ENCODE data around the gene ADGRB3. TPM values are rescaled to one million over a fixed set of nuclear protein-coding genes. Genes with fewer than 3 reads are reported as not detected.

ADGRB3 gene
- total RNA-seq, 4 donors from 2014 or later = 1.6 to 2.6 (median 1.8) TPM

DNA sequence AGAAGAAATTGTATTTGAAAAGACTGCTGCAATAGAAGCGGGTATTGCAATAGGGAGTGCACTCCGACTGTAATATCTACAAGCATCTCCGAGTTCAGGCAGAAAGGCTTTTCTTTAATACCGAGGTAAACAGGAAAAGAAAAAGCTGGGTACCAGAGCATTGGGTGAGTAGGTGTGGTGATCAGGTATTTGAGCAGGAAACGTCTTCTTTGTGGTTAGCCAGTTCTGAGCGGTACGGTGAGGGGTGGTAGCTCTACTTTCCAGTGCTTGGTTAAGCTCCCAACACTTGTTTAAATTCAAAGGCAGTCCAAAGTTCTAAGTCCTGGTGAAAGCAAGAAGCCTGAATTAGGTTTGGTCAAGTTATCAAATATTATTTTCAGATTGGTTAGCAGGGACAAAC is 757.7 kb downstream of the ADGRB3 start:
- TF ChIP-seq, protein P1, sequence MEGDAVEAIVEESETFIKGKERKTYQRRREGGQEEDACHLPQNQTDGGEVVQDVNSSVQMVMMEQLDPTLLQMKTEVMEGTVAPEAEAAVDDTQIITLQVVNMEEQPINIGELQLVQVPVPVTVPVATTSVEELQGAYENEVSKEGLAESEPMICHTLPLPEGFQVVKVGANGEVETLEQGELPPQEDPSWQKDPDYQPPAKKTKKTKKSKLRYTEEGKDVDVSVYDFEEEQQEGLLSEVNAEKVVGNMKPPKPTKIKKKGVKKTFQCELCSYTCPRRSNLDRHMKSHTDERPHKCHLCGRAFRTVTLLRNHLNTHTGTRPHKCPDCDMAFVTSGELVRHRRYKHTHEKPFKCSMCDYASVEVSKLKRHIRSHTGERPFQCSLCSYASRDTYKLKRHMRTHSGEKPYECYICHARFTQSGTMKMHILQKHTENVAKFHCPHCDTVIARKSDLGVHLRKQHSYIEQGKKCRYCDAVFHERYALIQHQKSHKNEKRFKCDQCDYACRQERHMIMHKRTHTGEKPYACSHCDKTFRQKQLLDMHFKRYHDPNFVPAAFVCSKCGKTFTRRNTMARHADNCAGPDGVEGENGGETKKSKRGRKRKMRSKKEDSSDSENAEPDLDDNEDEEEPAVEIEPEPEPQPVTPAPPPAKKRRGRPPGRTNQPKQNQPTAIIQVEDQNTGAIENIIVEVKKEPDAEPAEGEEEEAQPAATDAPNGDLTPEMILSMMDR (IDR thresholded peaks at IDR 0.05; ENCODE audit: low read depth) = no peak

DNA sequence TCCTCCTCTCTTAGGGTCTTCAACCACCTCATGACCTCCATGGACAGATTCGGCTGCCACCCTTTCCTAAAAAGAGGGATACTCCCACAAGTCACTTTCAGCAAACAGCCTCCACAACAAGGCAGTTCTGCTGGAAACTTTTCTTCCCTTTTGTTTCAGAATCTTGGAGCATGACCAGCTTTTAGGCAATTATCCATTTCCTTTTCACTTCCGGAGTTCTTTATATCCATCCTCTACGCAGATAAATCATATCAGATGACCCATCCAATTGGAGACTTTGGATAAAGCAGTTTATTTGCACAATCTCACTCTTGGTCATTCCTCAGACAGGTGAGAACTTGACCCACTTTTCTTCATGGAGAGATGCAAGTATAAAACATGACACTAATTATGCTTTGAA is 763.2 kb downstream of the ADGRB3 start:
- TF ChIP-seq, protein P1 (IDR thresholded peaks at IDR 0.05; ENCODE audit: low read depth) = no peak

DNA sequence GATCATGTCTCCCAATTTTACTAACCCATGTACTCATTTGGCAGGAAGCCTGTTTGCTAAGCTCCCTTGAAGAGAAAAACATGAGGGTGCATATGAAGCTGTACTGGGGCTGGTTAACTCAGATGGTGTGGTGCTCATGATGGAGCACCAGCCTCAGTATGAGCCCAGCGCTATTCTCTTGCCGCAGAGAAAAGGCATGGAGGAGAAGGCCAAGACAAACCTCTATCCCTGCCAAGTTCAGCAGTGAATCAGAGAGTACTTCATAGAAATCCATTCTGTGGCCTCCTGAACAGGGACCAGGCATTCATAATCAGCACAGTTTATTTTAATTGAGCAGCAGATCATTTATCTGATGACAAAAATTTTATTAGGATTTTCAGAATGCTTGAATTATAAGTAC is 763.6 kb downstream of the ADGRB3 start:
- TF ChIP-seq, protein P1 (IDR thresholded peaks at IDR 0.05; ENCODE audit: low read depth) = no peak

DNA sequence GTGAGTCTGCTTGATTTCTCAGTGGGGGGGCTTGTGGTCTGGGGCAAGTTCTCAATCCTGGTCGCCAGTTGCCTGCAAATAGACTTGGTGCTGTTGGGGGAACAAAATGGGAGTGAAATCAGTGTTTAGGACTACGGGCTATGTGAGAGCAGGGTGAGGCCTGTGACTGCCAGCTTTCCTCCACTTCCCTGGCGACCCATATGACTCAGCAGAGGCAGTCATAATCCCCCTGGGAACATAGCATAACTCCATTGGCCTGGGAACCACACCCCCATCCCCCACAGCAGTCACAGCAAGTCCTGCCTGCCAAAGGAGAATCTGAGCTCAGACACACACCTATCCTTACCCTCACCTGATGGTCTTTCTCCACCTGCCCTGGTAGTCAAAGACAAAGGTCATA is 773.8 kb downstream of the ADGRB3 start:
- TF ChIP-seq, protein P1 (IDR thresholded peaks at IDR 0.05; ENCODE audit: low read depth) = no peak

DNA sequence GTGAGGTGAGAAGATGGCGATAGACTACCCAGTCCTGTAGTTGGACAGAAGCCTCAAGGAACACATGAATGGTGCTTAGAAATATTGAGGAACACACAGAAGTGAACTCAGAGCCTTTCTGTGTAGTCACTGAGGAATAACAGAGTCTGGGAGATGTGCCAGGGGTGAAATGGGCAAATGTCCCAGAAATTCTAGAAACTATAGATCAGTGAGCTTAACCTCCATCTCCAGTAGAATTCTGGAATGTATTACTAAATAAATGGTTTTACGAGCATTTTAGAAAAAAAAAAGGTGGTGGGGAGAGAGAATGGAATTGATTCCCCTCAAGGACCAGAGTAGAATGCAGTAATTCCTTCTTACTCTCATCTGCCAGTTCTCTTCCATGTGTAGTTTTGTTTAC is 781.7 kb downstream of the ADGRB3 start:
- TF ChIP-seq, protein P1 (IDR thresholded peaks at IDR 0.05; ENCODE audit: low read depth) = no peak

DNA sequence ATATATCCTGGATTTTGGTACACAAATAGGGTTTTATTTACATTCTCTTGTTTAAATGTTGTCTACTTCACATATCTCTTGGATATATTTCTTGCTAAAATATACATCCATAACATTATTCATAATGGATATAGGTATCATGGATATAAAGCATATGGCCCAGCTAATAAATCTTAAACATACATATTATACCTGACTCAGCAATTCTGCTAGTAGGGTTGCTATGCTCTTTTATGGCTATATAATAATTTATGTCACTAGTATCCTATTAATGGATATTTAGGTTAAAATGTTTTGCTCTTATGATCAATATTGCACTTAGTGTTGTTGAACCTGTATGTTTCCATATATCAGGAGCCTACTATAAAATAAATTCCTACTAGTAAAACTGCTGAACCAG is 786.2 kb downstream of the ADGRB3 start:
- TF ChIP-seq, protein P1 (IDR thresholded peaks at IDR 0.05; ENCODE audit: low read depth) = no peak

DNA sequence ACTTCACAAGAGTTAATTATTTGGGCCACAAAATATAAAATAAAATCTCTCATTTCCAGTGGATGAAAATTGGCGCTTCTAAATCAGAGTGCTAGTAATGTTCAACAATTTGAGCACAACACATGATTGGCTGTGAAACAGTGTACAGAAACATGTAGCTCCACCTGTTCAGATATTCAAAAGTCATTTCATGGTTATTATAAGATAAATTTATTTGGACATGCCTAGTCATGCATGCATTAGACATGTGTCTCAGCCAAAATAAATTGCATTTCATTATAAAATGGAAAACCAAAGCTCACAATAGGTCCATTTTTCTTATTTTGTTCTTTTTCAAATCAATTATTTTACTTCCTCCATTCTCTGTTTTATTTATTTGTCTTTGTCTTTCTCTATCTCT is 786.9 kb downstream of the ADGRB3 start:
- TF ChIP-seq, protein P1 (IDR thresholded peaks at IDR 0.05; ENCODE audit: low read depth) = no peak

All from subcutaneous adipose tissue (tissue), 4 donors.